Gastrocnemius medialis (tissue), 4 donors: Measurements from ENCODE around the gene FBXW7.

Experiments
- POLR2A ChIP-seq, 2 donors: fragments of 450-650 bp; IDR thresholded peaks; one replicate each; pipeline ENCODE4 v1.6.1; 2017; ENCODE audit warnings: antibody characterized with exemption in 2 of 2, mild to moderate bottlenecking in 2 of 2, moderate library complexity in 2 of 2
- TF ChIP-seq, protein P1 (sequence below), 5 experiments: fragments of 450-650 bp in 3 of 5; fragments of 200-600 bp in 2 of 5; sonication (generic) in 2 of 5; IDR thresholded peaks in 4 of 5; conservative IDR thresholded peaks in 1 of 5; 1 replicate in 4 of 5; 2 replicates in 1 of 5; pipeline ENCODE4 v1.5.1; 2016 to 2019; ENCODE audit warnings: antibody characterized with exemption in 5 of 5, mild to moderate bottlenecking in 3 of 5, moderate library complexity in 3 of 5

DNA sequence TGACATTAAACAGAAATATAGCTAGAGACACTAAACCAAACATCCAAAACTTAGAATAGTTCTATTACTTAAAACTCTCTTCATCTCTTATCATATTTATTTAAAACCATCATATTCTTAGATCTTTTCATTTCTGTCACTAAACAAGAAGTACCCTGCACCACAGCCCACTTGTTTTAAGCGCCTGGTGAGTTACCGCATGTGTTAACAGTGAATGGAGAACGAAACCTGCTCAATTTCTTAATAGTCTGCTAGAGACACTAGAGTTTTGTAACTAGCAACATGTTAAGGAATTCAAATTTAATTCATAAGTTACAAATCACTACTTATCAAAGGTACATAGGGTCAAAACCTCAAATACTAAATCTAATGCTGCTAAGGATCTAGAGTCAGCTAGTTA, 111.5 kb downstream of the FBXW7 start:
- TF ChIP-seq, protein P1, sequence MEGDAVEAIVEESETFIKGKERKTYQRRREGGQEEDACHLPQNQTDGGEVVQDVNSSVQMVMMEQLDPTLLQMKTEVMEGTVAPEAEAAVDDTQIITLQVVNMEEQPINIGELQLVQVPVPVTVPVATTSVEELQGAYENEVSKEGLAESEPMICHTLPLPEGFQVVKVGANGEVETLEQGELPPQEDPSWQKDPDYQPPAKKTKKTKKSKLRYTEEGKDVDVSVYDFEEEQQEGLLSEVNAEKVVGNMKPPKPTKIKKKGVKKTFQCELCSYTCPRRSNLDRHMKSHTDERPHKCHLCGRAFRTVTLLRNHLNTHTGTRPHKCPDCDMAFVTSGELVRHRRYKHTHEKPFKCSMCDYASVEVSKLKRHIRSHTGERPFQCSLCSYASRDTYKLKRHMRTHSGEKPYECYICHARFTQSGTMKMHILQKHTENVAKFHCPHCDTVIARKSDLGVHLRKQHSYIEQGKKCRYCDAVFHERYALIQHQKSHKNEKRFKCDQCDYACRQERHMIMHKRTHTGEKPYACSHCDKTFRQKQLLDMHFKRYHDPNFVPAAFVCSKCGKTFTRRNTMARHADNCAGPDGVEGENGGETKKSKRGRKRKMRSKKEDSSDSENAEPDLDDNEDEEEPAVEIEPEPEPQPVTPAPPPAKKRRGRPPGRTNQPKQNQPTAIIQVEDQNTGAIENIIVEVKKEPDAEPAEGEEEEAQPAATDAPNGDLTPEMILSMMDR (IDR thresholded peaks at IDR 0.05 in 4 of 5, conservative IDR thresholded peaks at IDR 0.05 in 1 of 5) = no peak
- TF ChIP-seq POLR2A (IDR thresholded peaks at IDR 0.05) = no peak
